GM12874 (cell line): ENCODE measurements around the gene TEKT5.

Experiments
- TF ChIP-seq, protein P1 (sequence below): IDR thresholded peaks from 2 replicates; pipeline ENCODE4 v1.5.1; 2011; ENCODE audit warnings: low read depth, mild to moderate bottlenecking, control low read depth, low read length, moderate library complexity; ENCODE audit not compliant: insufficient read depth

TEKT5 gene

DNA sequence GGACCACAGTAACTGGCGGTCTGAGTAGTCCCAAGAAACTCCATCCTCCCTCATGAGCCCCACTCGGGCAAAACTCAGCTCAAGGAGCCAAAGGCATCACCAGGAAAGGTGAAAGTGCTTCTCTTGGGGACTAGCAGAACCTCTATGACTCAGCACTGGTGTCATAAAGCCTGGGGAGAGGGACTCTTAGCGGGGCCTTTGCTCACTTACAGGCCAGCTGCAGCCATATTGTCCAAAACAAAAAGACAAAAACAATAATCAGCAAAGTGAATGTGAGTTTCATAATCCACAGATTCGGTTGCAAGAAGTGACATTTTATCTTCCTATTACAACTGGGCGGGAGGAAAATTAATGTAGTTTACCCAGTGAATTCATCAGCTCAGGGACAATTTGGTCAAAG, at the start of gene TEKT5:
Gene TEKT5, minus strand, starts transcription at position 101 of the 400 bp plus-strand sequence. Its CDS starts 57 bp downstream, at position 44.
- TF ChIP-seq, protein P1, sequence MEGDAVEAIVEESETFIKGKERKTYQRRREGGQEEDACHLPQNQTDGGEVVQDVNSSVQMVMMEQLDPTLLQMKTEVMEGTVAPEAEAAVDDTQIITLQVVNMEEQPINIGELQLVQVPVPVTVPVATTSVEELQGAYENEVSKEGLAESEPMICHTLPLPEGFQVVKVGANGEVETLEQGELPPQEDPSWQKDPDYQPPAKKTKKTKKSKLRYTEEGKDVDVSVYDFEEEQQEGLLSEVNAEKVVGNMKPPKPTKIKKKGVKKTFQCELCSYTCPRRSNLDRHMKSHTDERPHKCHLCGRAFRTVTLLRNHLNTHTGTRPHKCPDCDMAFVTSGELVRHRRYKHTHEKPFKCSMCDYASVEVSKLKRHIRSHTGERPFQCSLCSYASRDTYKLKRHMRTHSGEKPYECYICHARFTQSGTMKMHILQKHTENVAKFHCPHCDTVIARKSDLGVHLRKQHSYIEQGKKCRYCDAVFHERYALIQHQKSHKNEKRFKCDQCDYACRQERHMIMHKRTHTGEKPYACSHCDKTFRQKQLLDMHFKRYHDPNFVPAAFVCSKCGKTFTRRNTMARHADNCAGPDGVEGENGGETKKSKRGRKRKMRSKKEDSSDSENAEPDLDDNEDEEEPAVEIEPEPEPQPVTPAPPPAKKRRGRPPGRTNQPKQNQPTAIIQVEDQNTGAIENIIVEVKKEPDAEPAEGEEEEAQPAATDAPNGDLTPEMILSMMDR, result no peak

DNA sequence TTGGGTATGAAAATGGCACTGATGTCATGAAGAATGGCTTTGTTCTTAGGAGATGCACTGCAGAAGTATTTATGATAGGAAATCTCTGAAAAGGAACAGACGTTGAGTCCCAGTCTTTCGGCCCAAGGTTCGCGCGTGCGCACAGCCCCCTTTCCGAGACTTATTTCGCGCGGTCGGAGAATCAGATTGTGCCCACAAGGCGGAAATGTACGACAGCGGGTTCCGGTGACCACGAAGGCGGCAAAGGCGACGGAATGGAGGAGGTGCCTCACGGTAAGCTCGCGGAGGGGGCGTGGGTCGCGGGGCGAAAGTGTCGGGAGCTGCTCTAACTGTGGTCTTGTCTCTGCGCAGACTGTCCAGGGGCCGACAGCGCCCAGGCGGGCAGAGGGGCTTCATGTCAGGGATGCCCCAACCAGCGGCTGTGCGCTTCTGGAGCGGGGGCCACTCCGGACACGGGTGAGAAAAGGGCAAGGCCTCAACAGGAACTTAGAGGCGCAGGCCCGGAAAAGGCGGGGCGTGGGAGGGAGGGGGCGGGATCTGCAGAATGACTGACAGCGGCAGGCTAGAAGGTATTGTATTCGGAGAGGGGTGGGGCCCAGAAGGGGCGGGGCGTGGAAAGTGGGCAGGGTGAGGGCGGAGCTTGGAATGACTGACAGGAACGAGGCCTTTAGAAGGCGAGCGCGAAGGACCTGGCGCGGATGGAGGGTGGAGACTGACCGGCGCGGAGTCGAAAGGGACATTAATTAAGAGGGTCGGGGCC, 49.1 kb upstream of the TEKT5 start, which contains the start of gene NUBP1:
Gene NUBP1, plus strand, starts transcription at position 233 of the 760 bp plus-strand sequence. Its CDS starts 22 bp downstream, at position 255.
- TF ChIP-seq, protein P1, result no peak

DNA sequence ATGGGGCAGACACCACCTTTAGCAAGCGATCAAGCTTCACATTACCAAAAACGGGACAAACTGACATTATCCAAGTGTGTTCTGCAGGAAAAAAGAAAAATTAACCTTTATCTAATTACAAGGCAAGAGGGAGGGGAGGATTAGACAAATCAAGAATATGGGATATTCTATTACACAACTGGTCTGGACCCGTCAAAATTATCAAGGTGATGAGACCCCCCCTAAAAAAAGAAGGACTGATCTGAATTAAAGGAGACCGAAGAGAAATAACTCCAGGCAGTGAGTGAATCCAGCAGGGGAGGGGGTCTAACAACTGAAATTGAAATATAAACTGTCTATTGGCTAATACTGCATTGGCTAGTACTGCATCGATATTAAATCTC, 48.5 kb upstream of the TEKT5 start:
- TF ChIP-seq, protein P1, result no peak

DNA sequence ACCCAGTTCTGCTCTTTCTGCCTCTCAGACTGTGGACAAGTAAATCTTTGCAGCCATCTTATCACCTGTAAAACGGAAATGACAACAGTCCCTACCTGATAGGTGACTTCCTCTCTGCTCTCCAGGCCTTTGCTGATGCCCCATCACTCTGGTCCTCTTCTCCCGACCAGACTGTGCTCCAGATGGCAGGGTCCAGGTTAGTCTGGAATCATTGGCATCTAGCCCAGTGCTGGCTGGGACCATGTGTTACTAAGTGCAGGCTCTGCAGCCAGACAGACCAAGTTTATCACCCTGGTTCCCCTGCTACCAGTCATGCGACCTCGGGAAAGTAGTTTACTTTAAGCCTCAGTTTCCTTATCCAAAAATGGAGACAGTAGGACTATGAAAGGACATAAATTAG, 47.1 kb upstream of the TEKT5 start:
- TF ChIP-seq, protein P1, result no peak

DNA sequence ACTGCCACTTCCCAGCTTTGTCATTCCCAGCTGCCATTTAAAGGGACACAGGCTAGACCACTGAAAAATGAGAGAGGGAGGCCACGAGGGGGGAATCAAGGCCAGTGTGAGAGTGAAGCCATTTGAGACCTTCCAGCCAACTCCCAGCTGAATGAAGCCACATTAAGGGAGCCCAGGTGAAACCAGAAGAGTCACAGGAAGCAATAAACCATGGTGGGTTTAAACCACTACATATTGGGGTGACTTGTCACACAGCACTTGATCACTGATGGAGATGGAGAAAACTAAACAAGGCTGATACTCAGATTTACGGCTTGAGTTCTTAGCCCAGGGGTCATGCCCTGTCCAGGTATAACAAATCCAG, 46.1 kb upstream of the TEKT5 start:
- TF ChIP-seq, protein P1, result no peak

DNA sequence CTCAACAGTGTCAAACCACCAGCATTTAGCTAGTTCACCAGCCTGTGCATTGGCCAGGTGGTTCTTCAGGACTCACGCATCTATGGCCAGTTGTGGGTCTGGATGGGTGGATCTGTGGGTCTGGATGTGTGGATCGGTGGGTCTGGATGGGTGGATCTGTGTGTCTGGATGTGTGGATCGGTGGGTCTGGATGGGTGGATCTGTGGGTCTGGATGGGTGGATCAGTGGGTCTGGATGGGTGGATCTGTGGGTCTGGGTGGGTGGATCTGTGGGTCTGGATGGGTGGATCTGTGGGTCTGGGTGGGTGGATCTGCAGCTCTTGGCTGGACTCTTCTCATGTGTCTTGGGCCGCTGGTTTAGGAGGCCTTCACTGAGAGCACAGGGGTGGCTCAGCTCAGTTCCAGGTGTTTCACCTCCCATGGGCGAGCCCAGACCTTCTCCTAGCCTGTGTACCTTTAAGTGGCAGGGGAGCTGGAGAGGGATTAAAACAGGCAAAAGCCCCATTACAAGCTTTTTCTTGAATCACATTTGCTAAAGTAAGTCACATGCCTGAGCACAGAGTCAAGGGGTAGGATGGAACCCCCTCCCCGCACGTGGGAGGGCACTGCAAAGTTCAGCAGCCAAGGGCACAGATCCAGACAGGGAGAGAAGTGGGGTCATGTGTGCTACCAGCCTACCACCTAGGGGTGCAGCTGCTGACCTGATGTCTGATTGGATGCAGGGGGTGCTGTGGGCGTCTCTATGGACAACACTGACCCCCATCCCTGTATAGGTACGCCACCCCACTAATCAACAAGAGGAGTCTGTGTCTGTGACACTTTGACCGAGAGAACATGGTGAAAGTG, 45.5 kb upstream of the TEKT5 start:
- TF ChIP-seq, protein P1, result no peak
